K562 (cell line): ENCODE measurements around the gene ITGA1. TPM values are rescaled to one million over a fixed set of nuclear protein-coding genes. Genes with fewer than 3 reads are reported as not detected.

ENCODE experiments used
- ATAC-seq: fragments of 200-7000 bp; cut with Tn5 transposase; 3 replicates; pipeline ENCODE4 v1.9.1; 2020; ENCODE audit warnings: moderate library complexity
- BruUV-seq: library from RNA; stranded (reverse); fragments of 400-500 nt; replicated peaks from 2 replicates; lab custom pipeline; 2021; lab: Mats Ljungman, UMichigan
- CTCF ChIA-PET: fragments of 300-600 bp; formaldehyde crosslinking; extraction: SDS; loops from one replicate; lab custom pipeline; 2021; ENCODE audit warnings: low intra/inter-chr PET ratio; lab: Yijun Ruan, JAX
- POLR2A ChIA-PET: fragments of 300-600, 350-650 bp; sonication (Branson Sonifier 250); formaldehyde crosslinking; extraction: SDS; loops from one replicate; lab custom pipeline; 2021; ENCODE audit warnings: antibody characterized with exemption, inconsistent platforms; lab: Yijun Ruan, JAX
- DNase-seq, 4 experiments: peaks; one replicate each; pipeline versions ENCODE4 v3.0.0 to v3.0.0-alpha.2; 2011 to 2018; ENCODE audit warnings: low spot score in 3 of 4, mixed read lengths in 3 of 4; ENCODE audit errors: extremely low read depth in 1 of 4
- FAIRE-seq: peaks from 2 replicates; lab custom pipeline; 2011; peaks lifted over from hg19 to GRCh38; lab: Jason Lieb, UNC
- H2AFZ ChIP-seq: 2 replicates; pipeline ENCODE4 v1.6.0; 2011; ENCODE audit warnings: low read depth, low read length, control low read depth, inconsistent platforms
- H3K27ac ChIP-seq: fragments of 200-600 bp; 3 replicates; pipeline ENCODE4 v1.8.0; 2011; ENCODE audit warnings: low read depth, mild to moderate bottlenecking, control low read depth, inconsistent platforms, low read length, moderate library complexity, mixed read lengths; ENCODE audit errors: extremely low read depth
- H3K27me3 ChIP-seq, 2 experiments: fragments of 300-600 bp in 1 of 2; 2 replicates in 1 of 2; 3 replicates in 1 of 2; pipeline versions ENCODE4 v1.6.0 to v1.8.0; 2011; ENCODE audit warnings: inconsistent platforms in 2 of 2, low read length in 2 of 2, mild to moderate bottlenecking in 1 of 2, mixed read lengths in 1 of 2, moderate library complexity in 1 of 2; ENCODE audit not compliant: control insufficient read depth in 2 of 2, insufficient read depth in 2 of 2
- H3K36me3 ChIP-seq: fragments of 300-600 bp; 3 replicates; pipeline ENCODE4 v1.8.0; 2011; ENCODE audit warnings: mild to moderate bottlenecking, low read length, inconsistent platforms; ENCODE audit not compliant: control insufficient read depth, insufficient read depth
- H3K4me1 ChIP-seq, 2 experiments: fragments of 200-600 bp in 1 of 2; replicated peaks in 1 of 2; 2 replicates in 1 of 2; 3 replicates in 1 of 2; pipeline versions ENCODE4 v1.5.1 to v1.8.0; 2011; ENCODE audit warnings: inconsistent platforms in 2 of 2, low read length in 2 of 2, mild to moderate bottlenecking in 1 of 2, mixed read lengths in 1 of 2, moderate library complexity in 1 of 2; ENCODE audit not compliant: control insufficient read depth in 2 of 2, insufficient read depth in 2 of 2
- H3K4me2 ChIP-seq: 2 replicates; pipeline ENCODE4 v1.6.1; 2011; ENCODE audit warnings: low read length, control low read depth, inconsistent platforms, mixed read lengths; ENCODE audit not compliant: insufficient read depth
- H3K4me3 ChIP-seq: fragments of 200-600 bp; sonication (generic), shearing (Covaris generic); 2 replicates; pipeline ENCODE4 v1.5.1; 2016; ENCODE audit warnings: control low read depth, inconsistent platforms
- H3K79me2 ChIP-seq: fragments of 200-600 bp; 3 replicates; pipeline ENCODE4 v1.8.0; 2011; ENCODE audit warnings: low read length, inconsistent platforms; ENCODE audit not compliant: control insufficient read depth, insufficient read depth
- H3K9ac ChIP-seq, 2 experiments: 2 replicates each; pipeline versions ENCODE4 v1.6.0 to v1.6.1; 2011; ENCODE audit warnings: low read depth in 2 of 2, low read length in 2 of 2, control low read depth in 1 of 2, inconsistent platforms in 1 of 2, mild to moderate bottlenecking in 1 of 2, mixed read lengths in 1 of 2; ENCODE audit not compliant: insufficient read depth in 1 of 2
- H3K9me1 ChIP-seq: one replicate; pipeline ENCODE4 v1.6.0; 2011; ENCODE audit warnings: inconsistent platforms, mild to moderate bottlenecking, low read length, moderate library complexity; ENCODE audit not compliant: control insufficient read depth, insufficient read depth
- H3K9me3 ChIP-seq: replicated peaks from 2 replicates; pipeline ENCODE4 v1.5.1; 2011; ENCODE audit warnings: low read depth, low read length, inconsistent platforms; ENCODE audit not compliant: control insufficient read depth, insufficient read depth
- H4K20me1 ChIP-seq: replicated peaks from 2 replicates; pipeline ENCODE4 v1.6.1; 2011; ENCODE audit warnings: low read length, inconsistent platforms, mixed read lengths; ENCODE audit not compliant: control insufficient read depth, insufficient read depth
- CHD2 ChIP-seq: IDR thresholded peaks from 2 replicates; pipeline ENCODE4 v1.6.1; 2011; ENCODE audit warnings: low read depth, low read length
- EP300 ChIP-seq: IDR thresholded peaks from 2 replicates; pipeline ENCODE4 v1.6.1; 2012; ENCODE audit warnings: low read length, improper control_type of control experiment
- MED1 ChIP-seq: sonication (generic); formaldehyde crosslinking; IDR thresholded peaks from 2 replicates; pipeline ENCODE4 v1.8.1; 2023; ENCODE audit warnings: missing genetic modification reagents, borderline replicate concordance
- MIER1 ChIP-seq: fragments of 450-650 bp; IDR thresholded peaks from 2 replicates; pipeline ENCODE4 v1.6.1; 2016; ENCODE audit warnings: antibody characterized with exemption, mild to moderate bottlenecking, low read depth
- POLR3G ChIP-seq: IDR thresholded peaks from 2 replicates; pipeline ENCODE4 v1.6.1; 2011; ENCODE audit not compliant: insufficient read length, insufficient replicate concordance; ENCODE audit errors: extremely low read depth
- RBM15 ChIP-seq: fragments of 200-400 bp; formaldehyde crosslinking; IDR thresholded peaks from 2 replicates; pipeline ENCODE4 v1.6.1; 2018; ENCODE audit warnings: mild to moderate bottlenecking, low read length, moderate library complexity; ENCODE audit not compliant: insufficient read depth
- RFX7 ChIP-seq: fragments of 250-450 bp; sonication (Bioruptor Pico); IDR thresholded peaks from 2 replicates; pipeline ENCODE4 v1.5.1; 2021; ENCODE audit warnings: mild to moderate bottlenecking
- SMAD3 ChIP-seq: fragments of 450-650 bp; formaldehyde crosslinking; conservative IDR thresholded peaks from 2 replicates; pipeline ENCODE4 v1.4.0; 2020; ENCODE audit warnings: mild to moderate bottlenecking
- ZNF121 ChIP-seq: sonication (generic); formaldehyde crosslinking; conservative IDR thresholded peaks from 2 replicates; pipeline ENCODE4 v1.8.0; 2022; ENCODE audit warnings: missing genetic modification reagents
- ZNF3 ChIP-seq: fragments of 250-450 bp; sonication (Bioruptor Pico); IDR thresholded peaks from 2 replicates; pipeline ENCODE4 v1.5.0; 2021; ENCODE audit warnings: mild to moderate bottlenecking, moderate library complexity
- WGBS: fragments of 100-300 bp; shearing (Covaris generic); methylation state at CpG from one replicate; pipeline ENCODE4 v1.1.6; 2016; ENCODE audit warnings: low coverage, mixed read lengths; ENCODE audit not compliant: insufficient coverage; ENCODE audit errors: missing lambda C conversion rate; 5-methylcytosine and 5-hydroxymethylcytosine counted together
- in situ Hi-C: fragments of 300-500 bp; cut with MboI; formaldehyde crosslinking; loops from 4 replicates; pipeline ENCODE4 v1.15.0; 2018; ENCODE audit warnings: inconsistent platforms, mixed read lengths
- intact Hi-C: fragments of 100-400 bp; cut with micrococcal nuclease; formaldehyde crosslinking; loops from 2 replicates; pipeline ENCODE4 v1.14.2; 2022
- polyA plus RNA-seq, 8 experiments: library from polyadenylated mRNA; depleted of rRNA in 4 of 8; stranded (reverse) in 5 of 8; unstranded in 3 of 8; fragments of >200 nt; fragmentation: Nextera tagmentation in 2 of 8; fragmentation: Illumina TruSeq in 1 of 8; extraction: Ambion mirVana in 2 of 8; extraction: Trizol in 1 of 8; gene quantifications; 2 replicates each; pipeline versions ENCODE4 v1.2.1 to v1.2.3, GENCODE V29; 2011 to 2014; ENCODE audit warnings: inconsistent platforms in 1 of 8, missing spikeins in 1 of 8
- total RNA-seq, 7 experiments: library from RNA; depleted of rRNA in 6 of 7; stranded (reverse); fragments of >200 nt in 6 of 7; fragmentation: Illumina TruSeq in 2 of 7; extraction: Trizol in 2 of 7; gene quantifications; 2 replicates each; pipeline versions ENCODE4 v1.2.1 to v1.2.3, GENCODE V29; 2011 to 2021; ENCODE audit warnings: low replicate concordance in 1 of 7
- TF ChIP-seq, protein P1 (sequence below), 2 experiments: fragments of 450-650 bp; IDR thresholded peaks; 2 replicates each; pipeline ENCODE4 v1.6.1; 2016; ENCODE audit warnings: mild to moderate bottlenecking in 2 of 2, borderline replicate concordance in 1 of 2, low read depth in 1 of 2, moderate library complexity in 1 of 2
- TF ChIP-seq, protein P2 (sequence below), 2 experiments: fragments of 200-800 bp in 1 of 2; sonication (Bioruptor generic) in 1 of 2; sonication (generic) in 1 of 2; formaldehyde crosslinking in 1 of 2; IDR thresholded peaks in 1 of 2; conservative IDR thresholded peaks in 1 of 2; 2 replicates each; pipeline versions ENCODE4 v1.5.0 to v1.6.1; 2016 to 2020; ENCODE audit warnings: missing compliant biosample characterization in 1 of 2, missing genetic modification characterization in 1 of 2, missing genetic modification reagents in 1 of 2

ITGA1 gene
- total and polyA plus RNA-seq, 9 of the 15 experiments (the other 6 are each of a cell fraction or from before 2014, with no cell fraction given), result 0.04 to 0.22 TPM; not detected in 7

DNA sequence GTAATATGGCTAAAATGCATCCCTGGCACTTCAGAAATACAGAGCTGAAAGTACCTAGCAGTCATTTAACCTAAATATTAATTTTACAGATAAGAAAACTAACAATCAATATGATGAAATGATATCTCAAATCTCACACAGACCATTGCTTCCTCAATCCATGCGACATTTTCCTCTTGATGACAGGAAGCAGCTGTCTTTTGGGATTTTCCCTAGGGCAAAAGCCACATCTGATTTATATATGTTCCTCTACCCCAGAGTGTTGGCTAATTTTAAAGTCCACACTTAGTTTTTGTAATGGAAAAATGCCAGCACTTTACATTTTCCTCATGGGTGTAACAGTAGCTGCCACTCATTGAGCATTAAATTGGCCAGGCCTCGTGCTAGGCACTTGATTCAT lies 47.7 kb upstream of the ITGA1 start (continued):
- no peak for TF ChIP-seq MED1 (CRISPR knock-in tag)

DNA sequence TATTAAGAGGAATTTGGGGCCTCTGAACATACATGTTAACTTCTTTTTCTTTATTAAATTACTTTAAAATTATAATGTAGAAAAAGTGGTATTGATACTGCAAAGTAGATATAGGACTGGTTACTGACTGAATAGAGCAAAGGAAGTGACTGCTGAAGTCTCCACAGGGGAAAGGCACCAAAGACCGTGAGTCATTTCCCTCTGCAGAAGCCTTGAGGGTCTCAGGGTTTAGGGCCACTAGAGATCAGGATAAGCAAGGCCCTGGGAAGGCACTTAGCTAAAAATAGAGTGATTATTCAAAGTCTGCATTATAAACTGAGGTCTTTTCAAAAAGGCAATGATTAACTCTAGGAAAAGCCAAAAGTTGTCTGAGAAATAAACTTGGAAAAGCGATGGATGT lies 44.7 kb upstream of the ITGA1 start:
- intact Hi-C loops, result no loop called here

More for the DNA sequence above, 44.7 kb upstream of the ITGA1 start:
- WGBS, result 6% methylated on average over 2 of the region's 2 CpGs
- Histone ChIP-seq H3K27me3 (no peaks in the 10 kb centered on the region), H3K79me2 (no peaks in the 10 kb centered on the region), H3K9ac (no peak overlapping the region), H3K4me2 (no peak overlapping the region), H3K9me1 (no peaks in the 10 kb centered on the region), H3K27ac (no peak overlapping the region), H3K9me3 (no peaks in the 10 kb centered on the region), H3K4me1 (no peaks in the 10 kb centered on the region), H3K36me3 (no peaks in the 10 kb centered on the region), H2AFZ (no peak overlapping the region), H4K20me1 (no peaks in the 10 kb centered on the region), H3K4me3 (no peak overlapping the region)
- DNase-seq (no peak), ATAC-seq (no peak), FAIRE-seq (no peak)
- POLR2A ChIA-PET, result no interaction called here
- BruUV-seq, result no TSS peak
- CTCF ChIA-PET, result no interaction called here
- TF ChIP-seq ZNF121 (CRISPR knock-in tag) (no peak), RFX7 (CRISPR knock-in tag) (no peak), POLR3G (no peak), MIER1 (no peak), ZNF3 (CRISPR knock-in tag) (no peak), CHD2 (no peak), RBM15 (no peak), SMAD3 (no peak), EP300 (no peak)
- TF ChIP-seq, protein P1, sequence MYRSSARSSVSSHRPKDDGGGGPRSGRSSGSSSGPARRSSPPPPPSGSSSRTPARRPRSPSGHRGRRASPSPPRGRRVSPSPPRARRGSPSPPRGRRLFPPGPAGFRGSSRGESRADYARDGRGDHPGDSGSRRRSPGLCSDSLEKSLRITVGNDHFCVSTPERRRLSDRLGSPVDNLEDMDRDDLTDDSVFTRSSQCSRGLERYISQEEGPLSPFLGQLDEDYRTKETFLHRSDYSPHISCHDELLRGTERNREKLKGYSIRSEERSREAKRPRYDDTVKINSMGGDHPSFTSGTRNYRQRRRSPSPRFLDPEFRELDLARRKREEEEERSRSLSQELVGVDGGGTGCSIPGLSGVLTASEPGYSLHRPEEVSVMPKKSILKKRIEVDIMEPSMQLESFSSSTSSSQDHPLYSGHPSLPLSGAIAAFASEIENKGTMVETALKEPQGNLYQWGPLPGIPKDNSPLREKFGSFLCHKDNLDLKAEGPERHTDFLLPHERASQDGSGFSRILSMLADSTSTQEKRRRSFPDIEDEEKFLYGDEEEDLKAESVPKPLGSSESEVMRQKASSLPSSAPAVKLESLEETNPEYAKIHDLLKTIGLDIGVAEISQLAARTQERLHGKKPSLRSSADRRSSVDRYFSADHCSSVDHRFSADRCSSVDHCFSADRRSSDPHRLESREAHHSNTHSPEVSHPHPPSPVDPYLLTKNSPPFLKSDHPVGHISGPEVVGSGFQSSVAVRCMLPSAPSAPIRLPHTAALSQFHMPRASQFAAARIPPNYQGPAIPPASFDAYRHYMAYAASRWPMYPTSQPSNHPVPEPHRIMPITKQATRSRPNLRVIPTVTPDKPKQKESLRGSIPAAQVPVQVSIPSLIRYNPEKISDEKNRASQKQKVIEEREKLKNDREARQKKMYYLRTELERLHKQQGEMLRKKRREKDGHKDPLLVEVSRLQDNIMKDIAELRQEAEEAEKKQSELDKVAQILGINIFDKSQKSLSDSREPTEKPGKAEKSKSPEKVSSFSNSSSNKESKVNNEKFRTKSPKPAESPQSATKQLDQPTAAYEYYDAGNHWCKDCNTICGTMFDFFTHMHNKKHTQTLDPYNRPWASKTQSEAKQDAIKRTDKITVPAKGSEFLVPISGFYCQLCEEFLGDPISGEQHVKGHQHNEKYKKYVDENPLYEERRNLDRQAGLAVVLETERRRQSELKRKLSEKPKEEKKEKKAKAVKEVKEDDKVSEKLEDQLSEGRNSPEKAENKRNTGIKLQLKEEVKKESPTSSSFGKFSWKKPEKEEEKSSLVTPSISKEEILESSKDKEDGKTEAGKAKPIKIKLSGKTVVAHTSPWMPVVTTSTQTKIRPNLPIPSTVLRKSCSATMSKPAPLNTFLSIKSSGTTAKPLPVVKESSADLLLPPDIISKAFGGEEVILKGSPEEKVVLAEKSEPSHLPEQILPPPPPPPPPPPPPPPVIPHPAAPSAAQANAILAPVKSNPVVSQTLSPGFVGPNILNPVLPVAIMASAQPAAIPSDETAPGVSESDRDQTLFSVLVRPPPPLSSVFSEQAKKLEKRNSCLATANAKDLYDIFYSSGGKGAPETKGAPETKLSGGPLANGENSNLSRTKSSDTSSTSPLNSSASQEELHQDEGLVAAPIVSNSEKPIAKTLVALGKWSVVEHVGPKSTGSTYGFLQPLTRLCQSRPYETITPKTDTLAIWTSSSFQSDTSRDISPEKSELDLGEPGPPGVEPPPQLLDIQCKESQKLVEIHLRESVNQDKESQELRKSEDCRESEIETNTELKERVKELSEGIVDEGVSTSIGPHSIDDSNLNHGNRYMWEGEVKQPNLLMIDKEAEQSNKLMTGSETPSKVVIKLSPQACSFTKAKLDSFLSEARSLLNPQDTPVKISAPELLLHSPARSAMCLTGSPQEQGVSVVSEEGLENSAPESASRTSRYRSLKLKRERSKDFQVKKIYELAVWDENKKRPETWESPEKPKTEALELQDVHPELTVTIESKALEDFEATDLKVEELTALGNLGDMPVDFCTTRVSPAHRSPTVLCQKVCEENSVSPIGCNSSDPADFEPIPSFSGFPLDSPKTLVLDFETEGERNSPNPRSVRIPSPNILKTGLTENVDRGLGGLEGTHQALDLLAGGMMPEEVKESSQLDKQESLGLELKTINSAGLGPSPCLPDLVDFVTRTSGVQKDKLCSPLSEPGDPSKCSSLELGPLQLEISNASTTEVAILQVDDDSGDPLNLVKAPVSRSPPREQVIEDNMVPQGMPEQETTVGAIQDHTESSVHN (IDR thresholded peaks at IDR 0.05; ENCODE audit: borderline replicate concordance in 1 of 2, low read depth in 1 of 2), result no peak
- TF ChIP-seq, protein P2, sequence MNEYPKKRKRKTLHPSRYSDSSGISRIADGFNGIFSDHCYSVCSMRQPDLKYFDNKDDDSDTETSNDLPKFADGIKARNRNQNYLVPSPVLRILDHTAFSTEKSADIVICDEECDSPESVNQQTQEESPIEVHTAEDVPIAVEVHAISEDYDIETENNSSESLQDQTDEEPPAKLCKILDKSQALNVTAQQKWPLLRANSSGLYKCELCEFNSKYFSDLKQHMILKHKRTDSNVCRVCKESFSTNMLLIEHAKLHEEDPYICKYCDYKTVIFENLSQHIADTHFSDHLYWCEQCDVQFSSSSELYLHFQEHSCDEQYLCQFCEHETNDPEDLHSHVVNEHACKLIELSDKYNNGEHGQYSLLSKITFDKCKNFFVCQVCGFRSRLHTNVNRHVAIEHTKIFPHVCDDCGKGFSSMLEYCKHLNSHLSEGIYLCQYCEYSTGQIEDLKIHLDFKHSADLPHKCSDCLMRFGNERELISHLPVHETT (CRISPR knock-in tag; conservative IDR thresholded peaks at IDR 0.05 in 1 of 2, IDR thresholded peaks at IDR 0.05 in 1 of 2), result no peak
- in situ Hi-C loops, result no loop called here
